Renal pelvis (tissue), 12 donors: Measurements from ENCODE around the gene RTL1. TPM values are rescaled to one million over a fixed set of nuclear protein-coding genes. Genes with fewer than 3 reads are reported as not detected.

Experiments used
- DNase-seq: peaks from one replicate; pipeline ENCODE4 v3.0.0-alpha.2; 2013
- long read RNA-seq, 16 experiments: transcript quantifications; one replicate each; lab custom pipeline, GENCODE V29; 2026
- polyA plus RNA-seq, 3 donors: library from polyadenylated mRNA; unstranded; fragments of 120-200 nt; gene quantifications; one replicate each; pipeline ENCODE4 v1.2.1, GENCODE V29; 2013; ENCODE audit not compliant: insufficient read length in 3 of 3

RTL1 gene
- polyA plus RNA-seq, result under 1 TPM in 2 of 3 donors, not detected in 1; 0.10 to 0.13 TPM
- long read RNA-seq, donor 1, full-length matches to known transcripts, result 1 of 1 reads
- long read RNA-seq, donor 1, partial matches to known transcripts, result 0 of 1 reads
- long read RNA-seq, donor 1, other reads (novel, unspliced or antisense), result 0 of 1 reads
- long read RNA-seq, donor 2, result 0 reads
- long read RNA-seq, donor 3, result 0 reads
- long read RNA-seq, donor 4, result 0 reads
- long read RNA-seq, donor 5, full-length matches to known transcripts, result 1 of 1 reads
- long read RNA-seq, donor 5, partial matches to known transcripts, result 0 of 1 reads
- long read RNA-seq, donor 5, other reads (novel, unspliced or antisense), result 0 of 1 reads
- long read RNA-seq, donor 6, result 0 reads
- long read RNA-seq, donor 7, result 0 reads
- long read RNA-seq, donor 8, full-length matches to known transcripts, result 2 of 2 reads
- long read RNA-seq, donor 8, partial matches to known transcripts, result 0 of 2 reads
- long read RNA-seq, donor 8, other reads (novel, unspliced or antisense), result 0 of 2 reads
- long read RNA-seq, donor 9, result 0 reads
- long read RNA-seq, donor 10, result 0 reads
- long read RNA-seq, donor 11, result 0 reads
- long read RNA-seq, donor 12, result 0 reads
- long read RNA-seq, donor 13, result 0 reads
- long read RNA-seq, donor 14, result 0 reads
- long read RNA-seq, donor 15, result 0 reads
- long read RNA-seq, donor 16, full-length matches to known transcripts, result 1 of 1 reads
- long read RNA-seq, donor 16, partial matches to known transcripts, result 0 of 1 reads
- long read RNA-seq, donor 16, other reads (novel, unspliced or antisense), result 0 of 1 reads

DNA sequence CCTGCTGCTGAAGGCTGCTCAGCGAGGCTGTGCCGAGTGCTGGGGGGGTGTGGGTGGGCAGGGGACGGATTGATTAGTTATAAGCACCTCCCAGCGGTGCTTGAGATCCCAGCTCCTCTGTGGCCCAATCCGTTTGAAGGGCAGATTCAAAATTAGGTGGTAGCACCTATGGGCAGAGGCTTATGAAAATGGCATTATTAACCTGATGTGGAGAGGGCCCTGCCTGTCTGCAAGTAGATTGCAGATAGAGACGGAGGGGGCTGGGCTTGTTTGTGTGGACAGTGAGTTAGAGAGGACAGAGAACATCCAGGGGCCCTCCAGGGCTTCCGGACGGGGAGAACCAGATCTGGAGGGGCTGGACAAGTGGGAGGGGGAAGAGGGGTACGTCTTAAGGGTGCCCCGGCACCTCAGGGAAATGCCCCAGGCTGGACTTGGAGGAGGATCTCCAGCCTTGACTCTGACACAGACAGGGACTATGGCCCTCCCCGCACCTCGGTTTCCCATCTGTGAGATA is at the start of gene RTL1:
Gene RTL1 (minus strand): TSS at position 51 of the 514 bp plus-strand sequence. CDS start 18,934 bp downstream, outside the sequence.
- no peak for DNase-seq

GRCh38 chr14:100950024-100950423 is 46.5 kb upstream of the RTL1 start:
- DNase-seq, result no peak

DNA sequence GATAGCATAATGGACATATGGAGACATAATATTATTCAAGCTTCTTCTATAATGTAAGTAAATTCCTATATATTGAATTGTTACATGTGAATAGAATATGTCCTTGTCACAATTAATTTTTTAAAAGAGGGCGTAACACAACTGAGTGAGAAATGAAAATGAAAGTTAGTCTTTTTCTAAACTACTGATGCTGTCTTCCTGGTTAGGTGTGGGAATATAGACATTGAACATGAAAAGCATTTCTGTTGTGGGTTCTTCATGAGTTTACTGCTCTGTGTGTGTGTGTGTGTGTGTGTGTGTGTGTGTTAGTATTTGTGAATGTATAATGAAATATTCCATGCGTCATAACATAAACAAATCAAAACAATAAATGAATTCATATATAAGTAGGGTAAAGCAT is 40.5 kb upstream of the RTL1 start:
- no peak for DNase-seq

DNA sequence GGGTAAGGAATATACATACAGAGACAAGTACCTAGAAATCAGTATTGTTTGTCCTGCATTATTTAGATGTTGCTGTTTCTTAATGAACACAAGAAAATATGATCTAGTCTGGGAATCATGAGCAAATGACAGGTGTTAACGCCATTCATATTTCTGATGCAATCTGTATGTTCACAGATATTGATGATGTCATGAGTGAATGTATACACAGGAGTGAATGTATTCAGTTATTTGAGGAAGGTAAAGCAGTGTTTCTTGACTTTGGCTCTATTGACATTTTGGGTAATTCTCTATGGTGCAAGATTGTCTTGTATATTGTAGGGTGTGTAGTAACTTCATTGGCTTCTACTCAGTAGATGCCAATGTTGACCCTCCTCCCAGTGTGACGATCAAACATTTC is 26.7 kb upstream of the RTL1 start:
- no peak for DNase-seq

- no peak for DNase-seq
Observed at GRCh38 chr14:100915560-100915959, 12.0 kb upstream of the RTL1 start.

- no peak for DNase-seq
Observed at GRCh38 chr14:100914597-100915021, 11.1 kb upstream of the RTL1 start.

DNA sequence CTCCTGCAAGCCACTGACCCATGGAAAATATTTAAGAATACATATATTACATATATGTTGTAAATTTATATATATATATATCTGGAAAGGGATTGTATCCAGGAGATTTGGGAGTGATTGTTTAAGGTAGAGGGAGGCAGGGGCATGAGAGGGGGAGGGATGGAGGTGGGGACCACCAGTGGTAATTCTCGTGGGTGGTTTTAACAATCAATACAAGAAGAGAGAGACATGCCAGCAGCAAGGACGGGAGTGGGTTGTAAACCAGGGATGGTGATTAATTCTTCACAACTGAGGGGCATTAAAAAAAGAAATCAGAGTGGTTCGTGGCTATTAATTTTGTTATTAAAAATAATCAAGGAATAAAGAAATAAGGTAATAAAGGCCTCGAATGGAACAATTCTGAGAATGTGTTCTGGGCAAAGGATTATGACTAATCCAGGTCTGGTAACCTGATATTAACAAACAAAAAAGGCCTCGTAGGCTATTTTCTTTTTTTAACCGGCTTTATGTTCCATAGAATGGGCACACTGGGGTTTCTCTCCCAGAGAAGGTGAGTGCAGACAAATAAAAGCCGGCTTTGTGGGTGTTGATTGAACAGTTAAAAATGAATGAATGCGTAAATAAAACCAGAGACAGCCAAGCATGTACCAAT is 8.3 kb upstream of the RTL1 start:
- DNase-seq, result no peak

- DNase-seq, result no peak
Observed at GRCh38 chr14:100910888-100911664, 7.6 kb upstream of the RTL1 start.

- no peak for DNase-seq
Observed at GRCh38 chr14:100909439-100909838, 5.9 kb upstream of the RTL1 start.

- DNase-seq, result no peak
Observed at GRCh38 chr14:100907240-100907639, 3.7 kb upstream of the RTL1 start.

DNA sequence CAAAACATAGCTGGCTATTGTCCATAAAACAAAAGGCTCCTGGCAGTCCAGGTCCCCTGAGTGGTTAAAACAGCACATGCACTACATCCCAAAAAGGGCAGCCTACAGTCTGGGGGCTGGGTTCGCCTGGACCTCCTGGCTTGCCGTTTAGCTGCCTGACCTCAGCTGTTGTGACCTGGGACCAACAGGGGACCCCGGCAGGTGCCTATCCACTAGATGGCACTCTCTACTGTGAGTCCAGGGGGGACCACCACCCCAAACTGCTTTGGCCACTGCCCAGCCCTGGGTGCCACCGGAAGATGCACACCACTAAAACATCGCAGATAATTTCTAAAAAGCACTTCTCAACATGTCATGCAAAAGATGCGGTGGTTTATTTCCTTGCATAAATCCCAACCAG is 2.9 kb upstream of the RTL1 start:
- DNase-seq, result no peak

DNA sequence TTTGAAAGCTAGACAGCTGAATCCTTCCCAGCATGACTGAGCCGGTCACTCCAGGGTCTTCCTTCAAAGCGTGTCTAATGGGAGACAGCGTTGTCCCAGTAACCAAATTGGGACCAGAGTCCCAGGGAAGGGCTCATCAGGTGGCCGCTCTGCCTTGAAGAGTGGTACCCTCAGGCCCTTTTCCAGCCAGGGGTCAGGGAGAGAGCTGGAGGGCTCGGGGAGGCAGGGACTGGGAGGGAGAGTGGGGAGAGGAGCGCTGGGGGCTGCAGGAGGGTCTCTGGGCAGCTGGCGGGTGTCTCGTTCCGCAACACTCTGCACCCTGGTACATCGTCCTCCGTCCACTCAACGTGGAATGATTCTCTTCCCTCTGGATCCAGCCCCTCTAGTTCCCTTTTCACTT is 1.6 kb upstream of the RTL1 start:
- no peak for DNase-seq

GRCh38 chr14:100904307-100905087 is 975 bp upstream of the RTL1 start:
- peak; percentile 61 for DNase-seq

DNA sequence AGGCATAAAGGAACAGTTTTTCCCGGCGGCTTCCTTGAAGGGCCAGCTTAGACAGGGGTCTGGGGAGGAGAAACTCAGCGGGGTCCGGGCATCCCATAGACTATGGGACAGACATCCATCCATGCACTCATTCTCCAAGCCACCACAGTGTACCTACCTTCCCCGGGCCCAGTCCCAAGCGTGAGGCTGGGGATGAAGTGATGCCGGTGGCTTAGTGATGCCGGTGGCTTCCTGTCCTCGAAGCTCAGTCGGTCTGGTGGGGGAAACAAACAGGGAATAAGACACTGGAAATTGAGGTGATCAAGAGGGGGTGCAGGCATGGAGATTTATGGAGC is 421 bp downstream of the RTL1 start:
- DNase-seq, result no peak

DNA sequence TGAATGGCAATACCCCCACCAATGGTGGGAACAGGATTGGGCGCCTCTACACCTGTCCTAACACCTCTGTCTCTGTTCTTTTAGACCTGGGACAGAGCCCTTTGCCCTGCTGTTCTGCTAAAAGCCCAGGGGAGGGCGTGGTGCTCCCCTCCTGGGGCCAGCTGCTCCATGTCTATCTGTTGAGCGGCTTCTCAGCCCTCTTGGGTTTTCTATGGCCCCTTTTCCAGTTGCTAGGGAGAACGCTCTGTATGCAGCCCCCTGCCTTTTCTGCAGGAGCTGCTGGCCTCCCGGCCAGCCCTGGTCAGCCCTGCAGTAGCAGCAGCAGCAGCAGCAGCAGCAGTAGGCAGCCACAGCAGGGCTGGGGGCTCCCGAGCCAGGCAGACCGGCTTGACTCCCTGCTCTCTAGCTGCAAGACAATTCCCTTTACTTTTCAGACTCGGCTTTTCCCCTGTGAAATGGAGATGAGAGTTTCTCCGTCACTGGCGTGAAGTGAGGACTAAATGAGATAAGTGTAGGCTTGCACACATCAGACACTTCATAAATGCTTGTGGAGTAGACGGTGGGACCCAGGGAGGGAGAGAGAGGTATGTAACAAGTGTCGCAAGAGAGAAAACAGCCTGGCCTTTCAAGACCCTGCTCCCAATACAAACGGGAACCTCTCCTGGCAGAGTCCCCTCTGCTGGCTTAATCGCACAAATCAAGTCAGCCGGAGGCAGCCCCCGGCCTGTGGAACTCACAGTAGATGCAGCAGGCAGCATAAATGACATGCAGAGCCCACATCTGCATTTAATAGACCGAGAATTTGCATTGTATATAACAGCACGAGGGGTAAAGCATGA is 1.0 kb downstream of the RTL1 start:
- no peak for DNase-seq

DNA sequence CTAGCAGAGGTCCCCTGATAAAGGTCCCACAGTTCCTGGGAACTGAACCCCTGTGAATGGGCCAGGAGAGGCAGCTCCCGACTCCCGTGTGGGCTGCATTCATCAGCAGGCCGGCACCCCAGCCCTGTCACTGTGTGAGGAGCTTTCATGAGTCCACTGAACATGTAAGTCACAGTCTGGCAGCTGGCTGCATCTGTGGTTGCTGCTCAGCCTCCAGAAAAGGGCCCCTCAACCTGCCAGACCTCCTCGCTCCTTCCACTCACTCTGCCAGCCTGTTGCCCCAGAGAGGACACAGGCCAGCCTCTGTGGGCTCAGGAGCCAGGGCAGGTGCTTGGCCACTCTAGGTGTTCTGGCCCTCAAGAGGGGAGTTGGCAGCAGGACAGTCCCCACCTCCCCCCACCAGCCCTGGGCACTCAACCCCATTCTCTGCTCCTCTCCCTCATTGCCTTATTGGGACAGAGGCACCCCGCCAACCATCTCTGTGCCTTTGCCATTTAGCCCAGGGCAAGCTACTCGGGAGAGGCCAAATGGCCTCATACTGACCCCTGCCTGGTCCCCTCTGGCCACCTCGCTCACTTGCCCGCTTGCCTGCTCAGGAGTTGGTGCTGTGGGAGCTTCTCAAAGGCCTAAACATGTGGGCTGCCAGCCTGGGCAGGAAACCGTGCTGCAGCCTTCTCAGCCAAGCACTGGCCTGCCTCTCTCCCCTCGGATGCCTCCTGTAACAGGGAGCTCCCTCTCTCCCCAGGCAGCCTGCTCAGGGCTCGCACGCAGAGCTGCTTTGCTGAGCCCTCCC is 1.9 kb downstream of the RTL1 start:
- no peak for DNase-seq

GRCh38 chr14:100900837-100901390 is 2.6 kb downstream of the RTL1 start:
- DNase-seq, result no peak

- DNase-seq, result peak; percentile 38
Observed at GRCh38 chr14:100899884-100900771, 3.4 kb downstream of the RTL1 start.
